NCI-H446 (cell line): Measurements from ENCODE around the gene MAD1L1.

Experiments
- DNase-seq, 2 experiments: peaks; one replicate each; lab custom pipeline; 2025; lab: John Stamatoyannopoulos, UW

MAD1L1 gene

GRCh38 chr7:1927937-1928644 lies 304.7 kb downstream of the MAD1L1 start:
- no peak for DNase-seq

GRCh38 chr7:1926908-1927306 lies 305.8 kb downstream of the MAD1L1 start:
- DNase-seq, result no peak

- DNase-seq, result no peak
These were observed 306.5 kb downstream of the MAD1L1 start for GRCh38 chr7:1925973-1926907.

GRCh38 chr7:1925349-1925748 lies 307.4 kb downstream of the MAD1L1 start:
- no peak for DNase-seq

GRCh38 chr7:1924258-1924817 lies 308.4 kb downstream of the MAD1L1 start:
- no peak for DNase-seq

- DNase-seq, result no peak
These were observed 309.1 kb downstream of the MAD1L1 start for GRCh38 chr7:1923409-1924257.

- DNase-seq, result no peak
These were observed 309.9 kb downstream of the MAD1L1 start for GRCh38 chr7:1922870-1923236.

GRCh38 chr7:1922071-1922869 lies 310.5 kb downstream of the MAD1L1 start:
- no peak for DNase-seq

- no peak for DNase-seq
These were observed 311.9 kb downstream of the MAD1L1 start for GRCh38 chr7:1920881-1921280.

GRCh38 chr7:1920266-1920681 lies 312.5 kb downstream of the MAD1L1 start:
- no peak for DNase-seq

- DNase-seq, result no peak
These were observed 313.0 kb downstream of the MAD1L1 start for GRCh38 chr7:1919539-1920265.

GRCh38 chr7:1918881-1919525 lies 313.7 kb downstream of the MAD1L1 start:
- DNase-seq, result no peak

- no peak for DNase-seq
These were observed 314.6 kb downstream of the MAD1L1 start for GRCh38 chr7:1918063-1918645.

GRCh38 chr7:1917221-1918062 lies 315.3 kb downstream of the MAD1L1 start:
- no peak for DNase-seq

- DNase-seq, result no peak
These were observed 316.2 kb downstream of the MAD1L1 start for GRCh38 chr7:1916601-1916970.

- DNase-seq, result no peak
These were observed 316.7 kb downstream of the MAD1L1 start for GRCh38 chr7:1915956-1916600.

- DNase-seq, result no peak
These were observed 317.4 kb downstream of the MAD1L1 start for GRCh38 chr7:1915326-1915725.

GRCh38 chr7:1914743-1915142 lies 318.0 kb downstream of the MAD1L1 start:
- DNase-seq, result no peak
